Measurements from ENCODE around the gene GYS1.

GRCh38 chr19:49020342-49020741, 27.2 kb upstream of the GYS1 start:
- TF ChIP-seq TCF12 (IDR thresholded peaks at IDR 0.05; ENCODE audit: low read depth, low read length) (no peak), CTCF (IDR thresholded peaks at IDR 0.05; ENCODE audit: control extremely low read depth in 1 of 3, insufficient read depth in 1 of 3, low read depth in 1 of 3, low read length in 3 of 3) (no peak), POLR2A (IDR thresholded peaks at IDR 0.05; ENCODE audit: control extremely low read depth in 1 of 2, low read depth in 2 of 2, low read length in 2 of 2) (no peak), SAP30 (IDR thresholded peaks at IDR 0.05; ENCODE audit: insufficient read depth, insufficient replicate concordance, low read length) (no peak), RFX5 (IDR thresholded peaks at IDR 0.05; ENCODE audit: borderline replicate concordance, low read depth, low read length) (no peak), EZH2 (IDR thresholded peaks at IDR 0.05; ENCODE audit: low read depth, low read length, severe bottlenecking) (no peak), TAF7 (optimal IDR thresholded peaks at IDR 0.05; ENCODE audit: borderline replicate concordance, low read depth, low read length) (no peak), JUND (IDR thresholded peaks at IDR 0.05; ENCODE audit: low read length) (no peak), JUN (IDR thresholded peaks at IDR 0.05; ENCODE audit: low read depth, low read length) (no peak), SP2 (IDR thresholded peaks at IDR 0.05; ENCODE audit: low read length) (peak; percentile 8; the same call in 1 of the 2 replicates)

Data from H1 (cell line).